Peyer's patch (tissue), 4 donors: ENCODE data around the gene HEXD. TPM values are rescaled to one million over a fixed set of nuclear protein-coding genes. Genes with fewer than 3 reads are reported as not detected.

Experiments used
- DNase-seq, 3 donors: peaks; one replicate each; pipeline ENCODE4 v3.0.0-alpha.2; 2017 to 2019
- H3K27ac ChIP-seq, 4 donors: fragments of 200-600 bp; sonication (generic); one replicate each; pipeline ENCODE4 v1.5.1; 2016 to 2019
- H3K27me3 ChIP-seq, 2 donors: fragments of 200-600 bp; sonication (generic); one replicate each; pipeline ENCODE4 v1.5.1; 2019
- H3K36me3 ChIP-seq, 3 donors: fragments of 200-600 bp; sonication (generic); one replicate each; pipeline ENCODE4 v1.5.1; 2016 to 2019
- H3K4me1 ChIP-seq, 4 donors: fragments of 200-600 bp; sonication (generic); one replicate each; pipeline ENCODE4 v1.5.1; 2016 to 2019
- H3K4me3 ChIP-seq, 4 donors: fragments of 200-600 bp; sonication (generic); 1 replicate in 3 of 4; 2 replicates in 1 of 4; pipeline ENCODE4 v1.5.1; 2016 to 2019; ENCODE audit warnings: mild to moderate bottlenecking in 1 of 4
- H3K9me3 ChIP-seq, 4 donors: fragments of 200-600 bp; sonication (generic); one replicate each; pipeline ENCODE4 v1.5.1; 2016 to 2019; ENCODE audit warnings: mild to moderate bottlenecking in 1 of 4
- CTCF ChIP-seq, 6 experiments: fragments of 450-650 bp in 4 of 6; fragments of 200-600 bp in 2 of 6; sonication (generic) in 1 of 6; IDR thresholded peaks; one replicate each; pipeline ENCODE4 v1.5.1; 2017 to 2019; ENCODE audit warnings: antibody characterized with exemption in 6 of 6, mild to moderate bottlenecking in 3 of 6, moderate library complexity in 1 of 6
- POLR2A ChIP-seq, 2 donors: fragments of 450-650 bp; IDR thresholded peaks; one replicate each; pipeline ENCODE4 v1.5.1; 2017; ENCODE audit warnings: antibody characterized with exemption in 2 of 2, mild to moderate bottlenecking in 2 of 2, moderate library complexity in 2 of 2
- total RNA-seq, 4 donors: library from RNA; depleted of rRNA; stranded (reverse); fragments of >200 nt; gene quantifications; one replicate each; pipeline ENCODE4 v1.1.0, GENCODE V29; 2016

The HEXD gene
- total RNA-seq, 4 donors from 2014 or later = 42.7 to 128 (median 80.5) TPM

GRCh38 chr17:82437325-82437668 is 19.1 kb downstream of the HEXD start:
- no peak overlapping the region for H3K4me3 ChIP-seq
- no peaks in the 10 kb centered on the region for H3K9me3 ChIP-seq
- H3K4me1 ChIP-seq = peaks cover 0 to 40% (median 9%) of the 10 kb centered on the region in 4 donors
- DNase-seq = no peak
- peaks cover 0 to 32% (median 0%) of the 10 kb centered on the region in 3 donors for H3K36me3 ChIP-seq
- no peaks in the 10 kb centered on the region for H3K27me3 ChIP-seq
- TF ChIP-seq POLR2A (IDR thresholded peaks at IDR 0.05) = no peak
- TF ChIP-seq CTCF (IDR thresholded peaks at IDR 0.05) = no peak
- H3K27ac ChIP-seq = no peak overlapping the region

- peaks cover 0 to 40% (median 9%) of the 10 kb centered on the region in 4 donors for H3K4me1 ChIP-seq
- H3K4me3 ChIP-seq = no peak overlapping the region
- no peak for TF ChIP-seq POLR2A (IDR thresholded peaks at IDR 0.05)
- no peak for TF ChIP-seq CTCF (IDR thresholded peaks at IDR 0.05)
- H3K27me3 ChIP-seq = no peaks in the 10 kb centered on the region
- no peak overlapping the region for H3K27ac ChIP-seq
- no peak for DNase-seq
- H3K9me3 ChIP-seq = no peaks in the 10 kb centered on the region
- peaks cover 0 to 43% (median 0%) of the 10 kb centered on the region in 3 donors for H3K36me3 ChIP-seq
Observed at GRCh38 chr17:82438401-82439193, 20.4 kb downstream of the HEXD start.

DNA sequence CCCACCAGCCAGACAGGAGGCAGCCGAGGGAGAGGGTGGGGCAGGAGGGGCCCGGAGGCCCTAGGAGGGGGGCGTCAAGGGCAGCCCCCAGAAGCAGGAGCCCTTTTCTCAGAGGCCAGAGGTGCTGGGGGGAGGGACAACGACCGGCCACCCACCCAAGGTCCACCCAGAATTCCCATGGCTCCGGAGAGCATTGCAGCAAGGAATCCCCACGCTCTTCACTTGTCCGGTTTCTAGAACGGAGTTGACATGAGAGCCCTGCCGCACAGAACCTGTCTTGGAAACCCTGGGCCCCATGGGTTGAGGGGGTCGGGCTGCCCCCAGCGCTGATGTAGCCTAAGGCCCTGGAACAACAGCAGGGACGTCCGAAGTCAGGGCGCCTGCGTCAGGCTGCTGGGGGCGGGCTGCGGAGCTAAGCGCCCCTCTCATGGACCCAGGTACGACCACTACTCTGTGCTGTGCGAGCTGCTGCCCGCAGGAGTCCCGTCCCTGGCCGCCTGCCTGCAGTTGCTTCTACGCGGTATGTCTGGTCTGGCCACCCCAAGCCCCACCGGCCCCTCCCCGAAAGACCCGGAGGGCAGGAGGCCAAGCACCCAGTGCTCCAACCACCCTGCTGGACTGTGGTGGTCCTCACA is 21.2 kb downstream of the HEXD start:
- peaks cover 0 to 40% (median 9%) of the 10 kb centered on the region in 4 donors for H3K4me1 ChIP-seq
- peak overlapping the region in 1 of 4 donors; percentile 78 for H3K27ac ChIP-seq
- no peaks in the 10 kb centered on the region for H3K9me3 ChIP-seq
- H3K4me3 ChIP-seq = no peak overlapping the region
- no peak for TF ChIP-seq CTCF (IDR thresholded peaks at IDR 0.05)
- TF ChIP-seq POLR2A (IDR thresholded peaks at IDR 0.05) = no peak
- no peaks in the 10 kb centered on the region for H3K27me3 ChIP-seq
- DNase-seq = no peak
- peaks cover 0 to 50% (median 0%) of the 10 kb centered on the region in 3 donors for H3K36me3 ChIP-seq

DNA sequence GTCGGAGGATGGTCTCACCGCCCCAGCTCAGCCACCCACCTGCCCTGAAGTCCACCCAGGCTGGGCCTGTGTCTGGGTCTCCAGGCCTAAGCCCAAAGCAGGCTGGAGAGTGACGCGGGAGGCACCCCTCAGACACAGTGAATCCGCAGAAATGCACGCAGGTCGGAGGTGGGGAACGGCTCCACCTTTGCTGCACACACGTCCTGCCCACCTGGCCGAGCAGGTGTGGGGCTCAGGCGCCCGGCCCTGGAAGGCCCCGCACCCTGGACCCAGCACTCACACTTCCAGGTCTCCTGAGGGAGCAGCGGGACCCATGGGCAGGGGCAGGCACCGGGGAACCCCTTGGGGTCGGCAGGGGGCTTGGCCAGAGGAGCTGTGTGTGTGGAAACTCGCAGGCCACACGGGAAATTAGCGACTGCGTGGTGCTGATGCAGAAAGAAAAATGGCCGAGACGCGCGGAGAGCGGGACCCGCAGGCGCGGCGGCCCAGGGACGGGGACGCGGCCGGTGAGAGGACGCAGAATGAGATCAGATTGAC is 21.8 kb downstream of the HEXD start:
- H3K36me3 ChIP-seq = peaks cover 0 to 56% (median 0%) of the 10 kb centered on the region in 3 donors
- H3K27me3 ChIP-seq = no peaks in the 10 kb centered on the region
- no peak for TF ChIP-seq CTCF (IDR thresholded peaks at IDR 0.05)
- no peaks in the 10 kb centered on the region for H3K9me3 ChIP-seq
- H3K4me3 ChIP-seq = no peak overlapping the region
- peak overlapping the region in 1 of 4 donors; percentile 78 for H3K27ac ChIP-seq
- H3K4me1 ChIP-seq = peaks cover 0 to 36% (median 9%) of the 10 kb centered on the region in 4 donors
- no peak for DNase-seq

DNA sequence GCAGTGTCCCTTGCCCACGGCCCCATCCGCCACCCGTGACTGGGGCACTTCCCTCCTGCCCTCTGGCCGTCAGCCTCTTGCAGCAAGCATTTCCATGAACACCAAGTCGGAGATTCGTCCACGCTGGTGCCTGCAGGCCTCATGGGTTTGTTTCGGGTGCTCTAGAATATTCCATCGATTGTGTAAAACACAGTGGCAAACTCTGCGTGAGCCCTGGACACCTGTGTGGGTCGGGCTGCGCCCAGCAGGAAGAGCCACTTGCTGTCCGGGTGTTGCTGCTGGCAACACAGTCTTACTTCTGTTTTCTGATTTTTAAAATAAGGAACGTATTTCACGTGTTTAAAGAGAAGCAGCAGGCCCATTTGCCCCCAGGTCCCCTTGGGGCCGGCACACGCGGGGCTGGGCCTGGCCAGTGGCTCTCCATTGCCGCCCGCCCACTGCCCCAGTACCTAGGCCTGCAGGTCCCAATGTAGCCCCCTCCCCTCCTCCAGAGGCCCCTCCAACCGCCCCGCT is 22.4 kb downstream of the HEXD start:
- peak in 1 of 3 donors; percentile 28 for DNase-seq
- peaks cover 0 to 56% (median 0%) of the 10 kb centered on the region in 3 donors for H3K36me3 ChIP-seq
- no peak overlapping the region for H3K4me3 ChIP-seq
- no peaks in the 10 kb centered on the region for H3K27me3 ChIP-seq
- H3K9me3 ChIP-seq = no peaks in the 10 kb centered on the region
- peak overlapping the region in 1 of 4 donors; percentile 78 for H3K27ac ChIP-seq
- H3K4me1 ChIP-seq = peaks cover 0 to 35% (median 9%) of the 10 kb centered on the region in 4 donors
- TF ChIP-seq POLR2A (IDR thresholded peaks at IDR 0.05) = no peak
- no peak for TF ChIP-seq CTCF (IDR thresholded peaks at IDR 0.05)
